ENCODE results near the gene KRTAP2-4.
"Not testable (repeated sequence)": the region's sequence is repeated elsewhere in the genome, so short reads cannot be mapped to it uniquely, and the experiment has no call there.

Gene KRTAP2-4

GRCh38 chr17:41057547-41057946 is 8.1 kb downstream of the KRTAP2-4 start:
- Mint-ChIP-seq H3K27me3 (ENCODE audit: low read depth) (peaks cover 3% of the 10 kb centered on the region), H3K27ac (no peak overlapping the region), H3K36me3 (ENCODE audit: low read depth) (peaks cover 4% of the 10 kb centered on the region), H3K4me3 (no peak overlapping the region), H3K9me3 (peaks cover 4% of the 10 kb centered on the region), H3K4me1 (no peaks in the 10 kb centered on the region)
- no peak for TF ChIP-seq CTCF (IDR thresholded peaks at IDR 0.05; ENCODE audit: unreplicated experiment in 3 of 3)

- not testable (repeated sequence) for H3K4me3 Mint-ChIP-seq; H3K36me3 Mint-ChIP-seq (ENCODE audit: low read depth); H3K4me1 Mint-ChIP-seq; H3K9me3 Mint-ChIP-seq; H3K27me3 Mint-ChIP-seq (ENCODE audit: low read depth)
- H3K27ac Mint-ChIP-seq, result peak within 1 kb of the TSS in 1 of 3 experiments; percentile 56
These were observed 10.5 kb downstream of the KRTAP2-4 start, which contains the start of gene KRTAP2-2 for GRCh38 chr17:41055130-41055529. Gene KRTAP2-2, minus strand, starts transcription at chr17:41055230. Its CDS starts 19 bp downstream, at chr17:41055211.

GRCh38 chr17:41054556-41054955 is 11.1 kb downstream of the KRTAP2-4 start:
- H3K9me3 Mint-ChIP-seq; H3K27me3 Mint-ChIP-seq (ENCODE audit: low read depth); H3K36me3 Mint-ChIP-seq (ENCODE audit: low read depth); H3K4me1 Mint-ChIP-seq; H3K4me3 Mint-ChIP-seq: not testable (repeated sequence)
- H3K27ac Mint-ChIP-seq, result peak overlapping the region in 1 of 3 experiments; percentile 56

GRCh38 chr17:41054025-41054424 is 11.7 kb downstream of the KRTAP2-4 start:
- no peak for TF ChIP-seq CTCF (IDR thresholded peaks at IDR 0.05; ENCODE audit: unreplicated experiment in 3 of 3)
- Mint-ChIP-seq H3K4me1 (no peaks in the 10 kb centered on the region), H3K9me3 (peaks cover 4% of the 10 kb centered on the region), H3K4me3 (no peak overlapping the region), H3K27ac (peak overlapping the region in 1 of 3 experiments; percentile 65), H3K36me3 (ENCODE audit: low read depth) (peaks cover 4% of the 10 kb centered on the region), H3K27me3 (ENCODE audit: low read depth) (peaks cover 3% of the 10 kb centered on the region)

- no peak for TF ChIP-seq CTCF (IDR thresholded peaks at IDR 0.05; ENCODE audit: unreplicated experiment in 3 of 3)
- Mint-ChIP-seq H3K4me3 (no peak overlapping the region), H3K27ac (no peak overlapping the region), H3K27me3 (ENCODE audit: low read depth) (no peaks in the 10 kb centered on the region), H3K4me1 (no peaks in the 10 kb centered on the region), H3K36me3 (ENCODE audit: low read depth) (peaks cover 4% of the 10 kb centered on the region), H3K9me3 (peaks cover 4% of the 10 kb centered on the region)
These were observed 13.1 kb downstream of the KRTAP2-4 start for GRCh38 chr17:41052566-41052965.

- peaks cover 6% of the 10 kb centered on the region for H3K27me3 Mint-ChIP-seq (ENCODE audit: low read depth)
- no peak overlapping the region for H3K27ac Mint-ChIP-seq
- peaks cover 4% of the 10 kb centered on the region for H3K36me3 Mint-ChIP-seq (ENCODE audit: low read depth)
- H3K4me1 Mint-ChIP-seq, result no peaks in the 10 kb centered on the region
- H3K9me3 Mint-ChIP-seq, result peaks cover 4% of the 10 kb centered on the region
- no peak overlapping the region for H3K4me3 Mint-ChIP-seq
- TF ChIP-seq CTCF (IDR thresholded peaks at IDR 0.05; ENCODE audit: unreplicated experiment in 3 of 3), result no peak
These were observed 16.6 kb downstream of the KRTAP2-4 start for GRCh38 chr17:41049110-41049509.

- H3K4me1 Mint-ChIP-seq, result no peaks in the 10 kb centered on the region
These were observed 17.2 kb downstream of the KRTAP2-4 start for GRCh38 chr17:41048441-41048840.

GRCh38 chr17:41046735-41047465 is 18.8 kb downstream of the KRTAP2-4 start, which contains the start of gene KRTAP2-1:
Gene KRTAP2-1, minus strand, starts transcription at chr17:41047316. Its CDS starts 49 bp downstream, at chr17:41047267.
- not testable (repeated sequence) for H3K27me3 Mint-ChIP-seq (ENCODE audit: low read depth); H3K4me1 Mint-ChIP-seq; H3K36me3 Mint-ChIP-seq (ENCODE audit: low read depth); H3K4me3 Mint-ChIP-seq; H3K27ac Mint-ChIP-seq
- H3K9me3 Mint-ChIP-seq, result peaks cover 12% of the 10 kb centered on the region

More at GRCh38 chr17:41048441-41048840, 17.2 kb downstream of the KRTAP2-4 start:
- peaks cover 6% of the 10 kb centered on the region for H3K27me3 Mint-ChIP-seq (ENCODE audit: low read depth)
- no peak for TF ChIP-seq CTCF (IDR thresholded peaks at IDR 0.05; ENCODE audit: unreplicated experiment in 3 of 3)
- no peak overlapping the region for H3K27ac Mint-ChIP-seq
- peaks cover under 1% of the 10 kb centered on the region for H3K36me3 Mint-ChIP-seq (ENCODE audit: low read depth)
- no peak overlapping the region for H3K4me3 Mint-ChIP-seq
- peaks cover 4% of the 10 kb centered on the region for H3K9me3 Mint-ChIP-seq
